IMR-90 (cell line): ENCODE data around the gene WIPF2. TPM values are rescaled to one million over a fixed set of nuclear protein-coding genes. Genes with fewer than 3 reads are reported as not detected.

Source experiments
- polyA plus RNA-seq, 3 experiments: library from polyadenylated mRNA; depleted of rRNA; stranded (reverse); fragments of >200 nt; gene quantifications; 2 replicates each; pipeline ENCODE4 v1.2.3, GENCODE V29; 2012; ENCODE audit warnings: low replicate concordance in 1 of 3
- total RNA-seq: library from RNA; depleted of rRNA; stranded (reverse); fragments of >200 nt; gene quantifications from 2 replicates; pipeline ENCODE4 v1.2.3, GENCODE V29; 2012
- TF ChIP-seq, protein P1 (sequence below): fragments of 150-350 bp; IDR thresholded peaks from 2 replicates; pipeline ENCODE4 v1.6.1; 2016; ENCODE audit warnings: low read depth, mild to moderate bottlenecking, low read length, moderate library complexity, borderline replicate concordance

WIPF2 gene
- total and polyA plus RNA-seq, 2 of the 4 experiments (the other 2 are of a cell fraction) = 2.0 to 8.9 TPM

DNA sequence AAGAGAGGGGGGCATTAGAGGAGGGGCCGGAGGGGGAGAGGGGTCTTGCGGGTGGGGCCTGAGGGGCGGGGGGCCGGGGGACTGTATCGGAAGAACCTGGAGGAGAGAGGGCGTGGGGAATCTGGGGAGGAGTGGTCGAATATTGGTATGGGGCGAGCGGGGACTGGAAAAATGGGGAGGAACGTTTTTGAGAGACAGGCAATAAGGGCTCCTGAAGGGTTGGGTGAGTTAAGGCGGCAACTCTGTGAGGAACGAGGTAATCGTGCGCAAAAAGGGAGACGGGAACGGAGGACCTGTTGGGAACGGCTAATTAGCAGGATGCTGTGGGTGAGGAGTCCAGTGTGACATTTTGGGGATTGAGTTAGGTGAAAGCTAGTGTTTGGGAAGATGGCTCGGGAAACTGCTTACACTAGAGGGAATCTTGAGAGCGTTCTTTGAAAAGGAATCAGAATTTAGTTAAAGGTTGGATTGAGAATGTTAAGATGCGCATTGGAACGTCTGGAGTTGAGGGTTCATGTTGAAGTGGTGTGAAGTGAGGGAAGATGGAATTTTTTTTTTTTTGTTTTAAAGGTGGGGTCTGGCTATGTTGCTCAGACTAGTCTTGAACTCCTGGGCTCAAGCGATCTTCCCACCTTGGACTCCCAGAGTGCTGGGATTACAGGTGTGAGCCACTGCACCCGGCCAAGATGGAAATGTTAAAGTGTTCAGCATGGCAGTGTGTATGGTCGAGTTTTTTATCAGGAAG is 662 bp downstream of the WIPF2 start (continued):
- TF ChIP-seq, protein P1, sequence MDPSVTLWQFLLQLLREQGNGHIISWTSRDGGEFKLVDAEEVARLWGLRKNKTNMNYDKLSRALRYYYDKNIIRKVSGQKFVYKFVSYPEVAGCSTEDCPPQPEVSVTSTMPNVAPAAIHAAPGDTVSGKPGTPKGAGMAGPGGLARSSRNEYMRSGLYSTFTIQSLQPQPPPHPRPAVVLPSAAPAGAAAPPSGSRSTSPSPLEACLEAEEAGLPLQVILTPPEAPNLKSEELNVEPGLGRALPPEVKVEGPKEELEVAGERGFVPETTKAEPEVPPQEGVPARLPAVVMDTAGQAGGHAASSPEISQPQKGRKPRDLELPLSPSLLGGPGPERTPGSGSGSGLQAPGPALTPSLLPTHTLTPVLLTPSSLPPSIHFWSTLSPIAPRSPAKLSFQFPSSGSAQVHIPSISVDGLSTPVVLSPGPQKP = no peak
